Dermis microvascular lymphatic vessel endothelial cell (primary cell): Measurements from ENCODE around the gene MATN1. TPM values are rescaled to one million over a fixed set of nuclear protein-coding genes. Genes with fewer than 3 reads are reported as not detected.
A peak's percentile ranks its signal among the peaks of the same experiment; 100 is the strongest.

Source experiments
- DNase-seq, 2 donors: peaks; one replicate each; pipeline versions ENCODE4 v3.0.0 to v3.0.0-alpha.2; 2010; ENCODE audit warnings: low read depth in 2 of 2
- total RNA-seq: library from RNA; depleted of rRNA; stranded (reverse); fragments of >200 nt; gene quantifications from 2 replicates; pipeline ENCODE4 v1.2.1, GENCODE V29; 2014

Gene MATN1
- total RNA-seq, 1 donor from 2014 or later, result under 0.01 TPM

- DNase-seq, result no peak
Measured at GRCh38 chr1:30758121-30758688, 34.8 kb upstream of the MATN1 start.

- DNase-seq, result peak in 1 of 2 donors; percentile 48
Measured at GRCh38 chr1:30757352-30758120, 34.2 kb upstream of the MATN1 start, which contains the start of gene LAPTM5. Gene LAPTM5, minus strand, starts transcription at chr1:30757774. Its CDS starts 29 bp downstream, at chr1:30757745.

GRCh38 chr1:30756545-30757351 lies 33.4 kb upstream of the MATN1 start:
- DNase-seq, result peak in 1 of 2 donors; percentile 61

GRCh38 chr1:30756206-30756544 lies 32.8 kb upstream of the MATN1 start:
- no peak for DNase-seq

GRCh38 chr1:30755746-30756145 lies 32.4 kb upstream of the MATN1 start:
- no peak for DNase-seq

DNA sequence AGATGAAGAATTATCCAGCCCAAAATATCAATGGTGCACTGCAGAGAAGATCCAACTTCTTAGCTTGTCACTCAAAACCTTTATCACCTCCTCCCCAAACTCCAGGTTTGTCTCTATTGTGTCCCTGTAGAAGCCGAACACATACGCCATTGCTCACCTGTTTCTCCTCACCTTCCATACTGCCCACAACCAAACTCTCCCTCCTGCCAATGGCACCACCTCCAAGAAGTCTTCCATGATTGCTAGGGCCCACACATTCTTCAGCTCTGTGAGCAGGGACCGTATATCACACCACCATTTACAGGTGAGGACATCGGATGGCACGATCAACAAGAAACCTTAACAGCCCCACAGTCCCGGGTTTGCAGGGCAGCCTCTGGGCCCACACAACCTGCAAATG lies 31.9 kb upstream of the MATN1 start:
- DNase-seq, result no peak

- no peak for DNase-seq
Measured at GRCh38 chr1:30754684-30755171, 31.3 kb upstream of the MATN1 start.

DNA sequence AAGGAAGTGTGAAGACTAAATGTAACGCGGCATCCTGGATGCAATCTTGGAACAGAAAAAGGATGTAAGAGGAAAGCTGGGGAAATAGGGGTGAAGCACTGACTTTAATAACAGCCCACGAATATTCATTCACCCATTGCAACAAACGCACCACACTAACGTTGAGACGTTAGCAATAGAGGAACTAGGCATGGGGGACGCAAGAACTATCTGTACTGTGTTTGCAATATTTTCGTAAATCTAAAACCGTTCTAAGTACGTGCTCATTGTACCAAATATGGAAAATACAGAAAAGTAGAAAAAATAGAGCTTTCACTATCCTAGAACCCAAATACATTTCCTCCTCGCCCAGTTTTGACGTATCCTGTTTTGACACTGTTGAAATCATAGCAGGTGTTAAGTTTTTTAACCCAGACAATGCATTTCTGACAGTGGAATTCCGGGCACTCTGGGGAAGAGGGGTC lies 30.3 kb upstream of the MATN1 start:
- peak in 1 of 2 donors; percentile 35 for DNase-seq

DNA sequence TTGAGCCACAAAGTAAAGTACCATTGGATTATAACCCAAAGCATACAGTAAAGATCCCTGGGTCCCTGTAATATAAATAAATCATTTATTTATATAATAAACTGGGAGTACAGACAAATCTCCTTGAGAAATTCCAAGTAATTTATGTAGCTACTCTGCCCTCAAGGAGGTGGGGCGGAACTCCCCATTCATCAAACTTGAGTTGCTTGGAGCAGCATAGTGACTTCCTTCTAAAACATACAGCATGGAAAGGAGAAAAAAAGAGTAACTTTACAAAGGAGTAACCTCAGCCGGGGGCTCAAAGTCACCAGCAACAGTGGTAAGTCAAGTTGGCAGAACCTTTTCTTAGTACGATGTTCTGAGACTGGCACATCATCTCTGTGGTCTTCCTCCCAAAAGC lies 29.7 kb upstream of the MATN1 start:
- DNase-seq, result no peak

- peak in 1 of 2 donors; percentile 32 for DNase-seq
Measured at GRCh38 chr1:30752651-30752908, 29.2 kb upstream of the MATN1 start.

DNA sequence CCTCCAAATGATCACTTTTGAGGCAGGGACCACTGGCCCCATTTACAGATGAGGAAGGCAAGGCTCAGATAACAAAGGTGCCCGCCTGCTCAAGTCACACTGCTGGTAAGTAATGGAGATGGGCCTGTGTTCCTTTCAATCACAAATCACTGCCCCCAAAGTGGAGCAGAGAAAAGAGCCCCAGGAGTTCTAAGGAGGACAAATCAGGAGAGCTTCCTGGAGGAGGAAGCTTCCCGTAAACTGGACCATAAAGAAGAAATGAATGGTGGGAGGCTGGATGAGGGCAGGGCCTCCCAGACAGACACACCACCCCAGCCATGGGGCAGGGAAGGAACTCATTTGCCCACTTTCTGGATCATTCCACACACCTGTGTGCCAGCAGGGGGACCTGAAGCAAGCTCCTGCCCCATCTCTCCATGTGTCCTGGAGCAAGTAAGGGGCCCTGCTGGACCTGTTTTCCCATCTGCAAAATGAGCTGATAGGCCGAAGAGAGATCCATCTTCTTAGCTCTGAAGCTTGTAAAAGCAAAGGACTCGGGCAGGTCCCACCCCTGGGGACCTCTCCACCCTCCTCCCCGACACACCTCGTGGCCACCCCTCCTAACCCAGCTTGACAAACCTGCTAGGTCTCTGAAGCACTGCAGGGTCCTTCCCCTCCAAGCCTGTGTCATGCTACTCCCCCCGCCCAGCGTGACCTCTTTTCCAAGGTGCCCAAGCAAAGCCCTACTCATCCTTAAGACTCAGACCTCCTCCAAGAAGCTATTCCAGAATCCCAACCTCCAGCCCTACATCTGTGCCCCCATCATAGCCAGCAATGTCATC lies 28.7 kb upstream of the MATN1 start:
- DNase-seq, result no peak

DNA sequence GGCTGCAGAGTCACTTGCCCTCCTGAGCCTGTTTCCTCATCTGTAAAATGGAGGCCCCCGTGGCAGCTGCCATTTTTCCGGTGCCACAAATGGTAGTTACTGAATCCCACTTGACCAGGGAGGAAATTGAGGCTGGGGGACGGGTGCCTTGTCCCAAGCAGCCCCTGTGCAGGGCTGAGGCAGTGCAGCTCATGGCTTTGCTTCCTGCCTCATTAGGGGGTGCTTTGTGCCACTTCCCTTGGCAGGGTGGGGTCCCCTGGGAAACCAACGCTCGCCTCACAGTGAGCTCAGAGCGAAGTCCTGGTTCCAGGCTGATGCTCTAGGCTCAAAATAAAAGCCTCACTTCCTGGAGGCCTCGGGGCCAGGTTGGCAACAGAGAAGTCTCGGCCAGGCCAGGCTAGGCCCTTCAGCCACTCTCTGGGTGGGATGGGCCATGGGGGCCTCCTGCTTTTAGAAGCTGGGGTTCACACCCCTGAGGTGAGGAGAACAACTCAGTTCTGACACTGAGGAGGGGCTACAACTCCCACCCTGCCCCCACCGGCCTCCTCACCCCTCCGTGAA lies 27.4 kb upstream of the MATN1 start:
- DNase-seq, result no peak

DNA sequence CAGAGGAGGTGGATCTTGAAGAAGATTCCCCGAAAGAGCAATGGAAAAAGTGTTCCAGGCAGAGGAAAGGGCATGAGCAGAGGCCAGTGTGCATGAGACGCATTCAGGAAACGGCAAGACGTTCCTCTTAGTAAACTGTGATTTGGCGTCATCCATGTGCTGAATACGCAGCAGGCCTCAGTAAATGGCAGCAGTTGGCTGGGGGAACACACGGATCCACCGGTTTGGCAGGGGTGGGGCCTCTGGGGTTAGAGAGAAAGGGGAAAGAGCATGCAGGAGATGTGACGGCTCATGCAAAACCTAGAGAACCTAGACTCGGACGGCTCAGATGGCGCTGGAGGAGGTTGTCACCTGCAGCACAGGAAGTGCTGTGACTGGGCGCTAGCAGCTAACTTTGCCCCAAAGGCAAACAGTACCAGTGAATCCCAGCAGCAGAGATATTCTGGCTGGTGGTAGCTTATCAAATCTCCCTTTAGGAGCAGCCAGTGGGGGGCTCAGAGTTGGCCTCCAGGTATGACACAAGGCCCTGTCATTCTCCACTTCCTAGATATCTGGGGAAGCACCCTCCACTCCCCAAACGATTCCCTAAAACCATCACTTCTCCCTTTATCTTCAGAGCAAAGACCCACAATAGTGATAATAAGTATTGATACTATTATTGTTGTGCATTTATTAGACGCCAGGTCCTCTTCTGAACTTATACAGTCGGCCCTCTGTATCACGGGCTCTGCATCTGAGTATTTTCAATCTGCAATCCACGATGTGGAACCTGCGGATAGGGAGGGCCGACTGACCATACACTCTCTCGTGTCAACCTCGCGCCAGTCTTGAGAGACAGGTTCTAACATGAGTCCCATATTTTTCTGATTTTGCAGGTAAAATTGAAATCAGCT lies 26.6 kb upstream of the MATN1 start:
- DNase-seq, result peak in 1 of 2 donors; percentile 18

DNA sequence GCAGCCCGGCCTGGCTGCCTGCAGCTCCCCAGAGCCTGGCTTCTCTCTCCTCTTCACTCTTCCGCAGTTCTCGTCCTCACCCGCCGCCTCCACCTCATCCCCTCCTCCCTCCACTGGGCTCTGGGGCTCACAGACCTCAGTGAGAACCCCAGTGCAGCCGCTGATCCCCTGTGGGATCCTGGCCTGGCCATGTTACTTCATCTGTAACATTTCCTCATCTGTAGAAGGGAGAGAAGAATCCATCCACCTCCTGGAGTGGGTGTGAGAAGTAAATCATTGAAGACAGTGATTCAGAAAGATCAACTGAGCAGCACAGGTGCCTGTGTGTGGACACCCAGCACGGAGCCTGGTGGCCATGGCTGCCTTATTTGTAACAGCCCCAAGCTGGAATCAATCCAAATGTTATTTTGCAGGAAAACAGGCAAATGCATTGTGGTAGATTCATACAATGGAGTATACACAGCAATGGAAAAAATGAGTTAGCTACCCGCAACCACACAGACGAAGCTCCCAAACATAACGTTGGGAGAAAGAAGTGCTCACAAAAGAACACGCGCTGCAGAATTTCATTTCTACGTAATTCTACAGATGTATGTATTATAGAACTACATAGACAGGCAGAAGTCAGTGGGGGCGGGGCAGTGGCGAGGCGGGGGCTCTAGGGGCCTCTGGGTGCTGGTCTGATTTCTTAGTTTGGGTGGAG lies 25.5 kb upstream of the MATN1 start:
- peak; percentile 84 to 95 for DNase-seq

- peak in 1 of 2 donors; percentile 16 for DNase-seq
Measured at GRCh38 chr1:30748098-30748698, 24.8 kb upstream of the MATN1 start.

GRCh38 chr1:30747033-30748008 lies 23.9 kb upstream of the MATN1 start:
- DNase-seq, result no peak

DNA sequence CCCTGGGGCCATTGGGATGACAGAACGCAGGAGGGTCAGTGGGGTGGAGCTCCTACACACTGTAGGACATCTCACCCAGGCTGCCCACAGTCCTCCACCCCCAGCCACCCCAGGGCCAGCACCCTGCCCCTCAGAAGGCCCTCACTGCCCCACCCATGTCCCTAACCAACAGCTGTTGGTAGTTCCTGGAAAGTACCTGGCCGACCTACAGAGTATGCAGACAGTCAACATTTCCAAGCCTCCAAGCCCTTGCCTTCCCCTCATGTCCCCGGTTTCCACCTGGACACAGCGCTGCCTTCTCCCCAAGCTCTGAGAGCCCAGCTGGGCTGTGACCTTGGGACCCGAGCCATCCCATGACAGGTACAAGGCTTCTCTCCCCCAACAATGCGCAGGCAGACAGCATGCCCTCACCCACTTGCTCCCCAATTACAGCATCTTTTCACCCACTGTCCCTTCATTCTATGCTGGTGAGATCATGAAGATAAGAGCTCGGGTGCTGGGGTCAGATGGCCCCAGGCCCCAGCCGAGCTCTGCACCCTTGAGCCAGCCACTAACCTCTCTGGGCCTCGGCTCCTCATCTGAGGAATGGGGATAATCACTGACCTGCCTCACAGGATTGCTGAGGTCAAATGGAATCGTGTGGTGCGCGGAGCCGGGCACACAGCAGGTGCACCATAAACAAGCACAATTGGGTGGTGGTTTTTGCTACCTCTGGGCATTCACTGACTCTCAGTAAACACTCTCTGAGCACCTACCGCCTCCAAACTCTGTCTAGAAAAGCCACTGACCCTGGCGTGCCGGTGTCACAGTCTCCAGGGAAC lies 23.0 kb upstream of the MATN1 start:
- peak in 1 of 2 donors; percentile 16 for DNase-seq
